Urinary bladder (tissue), 4 donors: ENCODE results near the gene DIS3L2. TPM values are rescaled to one million over a fixed set of nuclear protein-coding genes. Genes with fewer than 3 reads are reported as not detected.
A peak's percentile ranks its signal among the peaks of the same experiment; 100 is the strongest.
"Not testable (repeated sequence)": the region's sequence is repeated elsewhere in the genome, so short reads cannot be mapped to it uniquely, and the experiment has no call there.

Experiments
- DNase-seq: peaks from one replicate; pipeline ENCODE4 v3.0.0-alpha.2; 2015; ENCODE audit errors: extremely low spot score
- H3K27ac ChIP-seq: one replicate; pipeline ENCODE4 v1.5.1; 2013; ENCODE audit warnings: low read depth, mild to moderate bottlenecking, moderate library complexity
- H3K36me3 ChIP-seq: one replicate; pipeline ENCODE4 v1.6.1; 2013; ENCODE audit warnings: mild to moderate bottlenecking, moderate library complexity; ENCODE audit not compliant: insufficient read depth
- H3K4me1 ChIP-seq: one replicate; pipeline ENCODE4 v1.6.1; 2013; ENCODE audit warnings: mild to moderate bottlenecking, moderate library complexity; ENCODE audit not compliant: insufficient read depth
- H3K4me3 ChIP-seq: one replicate; pipeline ENCODE4 v1.5.1; 2013; ENCODE audit warnings: low read depth, low read length
- WGBS: extraction: QIAGEN DNeasy Blood & Tissue Kit; methylation state at CpG from one replicate; pipeline ENCODE4 v1.1.7; 2013; 5-methylcytosine and 5-hydroxymethylcytosine counted together
- polyA plus RNA-seq: library from polyadenylated mRNA; stranded (reverse); fragments of 200-250 nt; gene quantifications from one replicate; pipeline ENCODE4 v1.2.3, GENCODE V29; 2013
- total RNA-seq: library from RNA; depleted of rRNA; stranded (reverse); fragments of >200 nt; gene quantifications from one replicate; pipeline ENCODE4 v1.2.3, GENCODE V29; 2014
- donor health status: healthy with polysubstance abuse.
- donor health status: healthy.

Gene DIS3L2
- total and polyA plus RNA-seq, 2 donors, result 15.0 to 33.6 TPM

- Histone ChIP-seq H3K4me3 (no peak overlapping the region), H3K36me3 (no peaks in the 10 kb centered on the region), H3K27ac (no peak overlapping the region), H3K4me1 (no peaks in the 10 kb centered on the region)
- DNase-seq, result no peak
- 68% methylated on average over 1 of the region's 1 CpG for WGBS
These were observed 349.2 kb downstream of the DIS3L2 start for GRCh38 chr2:232310696-232311095.

- H3K27ac ChIP-seq, DNase-seq, H3K4me1 ChIP-seq, H3K36me3 ChIP-seq, H3K4me3 ChIP-seq: not testable (repeated sequence)
- 99% methylated on average over 2 of the region's 2 CpGs for WGBS
These were observed 352.1 kb downstream of the DIS3L2 start for GRCh38 chr2:232313645-232314044.

GRCh38 chr2:232315049-232315922 is 353.8 kb downstream of the DIS3L2 start:
- Histone ChIP-seq H3K4me1 (no peaks in the 10 kb centered on the region), H3K36me3 (no peaks in the 10 kb centered on the region), H3K27ac (peak overlapping the region; percentile 75), H3K4me3 (no peak overlapping the region)
- no peak for DNase-seq
- WGBS, result 75% methylated on average over 12 of the region's 12 CpGs

GRCh38 chr2:232315923-232316299 is 354.4 kb downstream of the DIS3L2 start:
- DNase-seq, result no peak
- WGBS, result 86% methylated on average over 8 of the region's 8 CpGs
- H3K36me3 ChIP-seq, result no peaks in the 10 kb centered on the region
- H3K27ac ChIP-seq, result peak overlapping the region; percentile 75
- no peaks in the 10 kb centered on the region for H3K4me1 ChIP-seq
- H3K4me3 ChIP-seq, result no peak overlapping the region

GRCh38 chr2:232316461-232317330 is 355.2 kb downstream of the DIS3L2 start:
- DNase-seq, result no peak
- Histone ChIP-seq H3K36me3 (no peaks in the 10 kb centered on the region), H3K27ac (peak overlapping the region; percentile 75), H3K4me3 (no peak overlapping the region), H3K4me1 (no peaks in the 10 kb centered on the region)
- 62% methylated on average over 12 of the region's 12 CpGs for WGBS

GRCh38 chr2:232318169-232318855 is 356.8 kb downstream of the DIS3L2 start:
- Histone ChIP-seq H3K4me1 (no peaks in the 10 kb centered on the region), H3K27ac (no peak overlapping the region), H3K4me3 (no peak overlapping the region), H3K36me3 (no peaks in the 10 kb centered on the region)
- no peak for DNase-seq
- WGBS, result 92% methylated on average over 12 of the region's 12 CpGs

- no peaks in the 10 kb centered on the region for H3K36me3 ChIP-seq
- H3K27ac ChIP-seq, result no peak overlapping the region
- WGBS, result 95% methylated on average over 4 of the region's 4 CpGs
- no peak overlapping the region for H3K4me3 ChIP-seq
- DNase-seq, result no peak
- H3K4me1 ChIP-seq, result no peaks in the 10 kb centered on the region
These were observed 357.7 kb downstream of the DIS3L2 start for GRCh38 chr2:232319067-232319802.

- 88% methylated on average over 10 of the region's 10 CpGs for WGBS
- Histone ChIP-seq H3K4me3 (no peak overlapping the region), H3K4me1 (no peaks in the 10 kb centered on the region), H3K27ac (no peak overlapping the region), H3K36me3 (no peaks in the 10 kb centered on the region)
- peak; percentile 59 for DNase-seq
These were observed 358.4 kb downstream of the DIS3L2 start for GRCh38 chr2:232319803-232320442.

- 61% methylated on average over 2 of the region's 2 CpGs for WGBS
- Histone ChIP-seq H3K4me1 (no peaks in the 10 kb centered on the region), H3K4me3 (no peak overlapping the region), H3K27ac (no peak overlapping the region), H3K36me3 (no peaks in the 10 kb centered on the region)
- no peak for DNase-seq
These were observed 358.9 kb downstream of the DIS3L2 start for GRCh38 chr2:232320443-232320803.

- no peak for DNase-seq
- H3K36me3 ChIP-seq, result no peaks in the 10 kb centered on the region
- no peak overlapping the region for H3K4me3 ChIP-seq
- 86% methylated on average over 18 of the region's 18 CpGs for WGBS
- H3K27ac ChIP-seq, result no peak overlapping the region
- no peaks in the 10 kb centered on the region for H3K4me1 ChIP-seq
These were observed 359.8 kb downstream of the DIS3L2 start for GRCh38 chr2:232321156-232321816.

- no peaks in the 10 kb centered on the region for H3K4me1 ChIP-seq
- H3K4me3 ChIP-seq, result no peak overlapping the region
- WGBS, result 93% methylated on average over 9 of the region's 9 CpGs
- no peak for DNase-seq
- no peak overlapping the region for H3K27ac ChIP-seq
- H3K36me3 ChIP-seq, result no peaks in the 10 kb centered on the region
These were observed 360.5 kb downstream of the DIS3L2 start for GRCh38 chr2:232321817-232322559.
